IPS-NIHi7 (cell line): Measurements from ENCODE around the gene SIX4.

Source experiments
- DNase-seq: peaks from one replicate; pipeline ENCODE4 v3.0.0; 2012; ENCODE audit warnings: mixed read lengths; ENCODE audit errors: extremely low spot score

SIX4 gene

GRCh38 chr14:60722107-60722356 is 2.1 kb downstream of the SIX4 start:
- DNase-seq, result no peak

GRCh38 chr14:60721326-60722106 is 2.6 kb downstream of the SIX4 start:
- peak; percentile 77 for DNase-seq

GRCh38 chr14:60720962-60721325 is 3.2 kb downstream of the SIX4 start:
- DNase-seq, result no peak

GRCh38 chr14:60720391-60720790 is 3.8 kb downstream of the SIX4 start:
- no peak for DNase-seq

- no peak for DNase-seq
Observed at GRCh38 chr14:60713513-60713912, 10.6 kb downstream of the SIX4 start.

- DNase-seq, result no peak
Observed at GRCh38 chr14:60710494-60710893, 13.7 kb downstream of the SIX4 start.

- DNase-seq, result no peak
Observed at GRCh38 chr14:60707858-60708257, 16.3 kb downstream of the SIX4 start.

- DNase-seq, result no peak
Observed at GRCh38 chr14:60705100-60705499, 19.1 kb downstream of the SIX4 start.

- no peak for DNase-seq
Observed at GRCh38 chr14:60700598-60700997, 23.6 kb downstream of the SIX4 start.

- no peak for DNase-seq
Observed at GRCh38 chr14:60695327-60695726, 28.8 kb downstream of the SIX4 start.

- no peak for DNase-seq
Observed at GRCh38 chr14:60691383-60692113, 32.6 kb downstream of the SIX4 start.

- no peak for DNase-seq
Observed at GRCh38 chr14:60686865-60687264, 37.3 kb downstream of the SIX4 start.

GRCh38 chr14:60684203-60684602 is 39.9 kb downstream of the SIX4 start:
- no peak for DNase-seq

GRCh38 chr14:60681271-60681670 is 42.9 kb downstream of the SIX4 start:
- no peak for DNase-seq

- no peak for DNase-seq
Observed at GRCh38 chr14:60680511-60680910, 43.6 kb downstream of the SIX4 start.

GRCh38 chr14:60679566-60680258 is 44.4 kb downstream of the SIX4 start:
- peak; percentile 32 for DNase-seq

- DNase-seq, result no peak
Observed at GRCh38 chr14:60677701-60678100, 46.5 kb downstream of the SIX4 start.

- DNase-seq, result no peak
Observed at GRCh38 chr14:60670989-60671388, 53.2 kb downstream of the SIX4 start.

GRCh38 chr14:60668431-60669112 is 55.6 kb downstream of the SIX4 start:
- no peak for DNase-seq

GRCh38 chr14:60665177-60665550 is 59.0 kb downstream of the SIX4 start:
- DNase-seq, result no peak

GRCh38 chr14:60662982-60663381 is 61.2 kb downstream of the SIX4 start:
- no peak for DNase-seq

GRCh38 chr14:60661721-60662120 is 62.4 kb downstream of the SIX4 start:
- no peak for DNase-seq
